Superior temporal gyrus (tissue), 1 donor: ENCODE results near the gene KRTAP10-8.
"Not testable (repeated sequence)": the region's sequence is repeated elsewhere in the genome, so short reads cannot be mapped to it uniquely, and the experiment has no call there.

Source experiments
- DNase-seq: peaks from one replicate; pipeline ENCODE4 v3.0.0-alpha.2; 2016; ENCODE audit errors: extremely low spot score

Gene KRTAP10-8

GRCh38 chr21:44646366-44647221 lies 34.7 kb downstream of the KRTAP10-8 start, which contains the start of gene KRTAP10-11:
Gene KRTAP10-11, plus strand, starts transcription at chr21:44646414. Its CDS starts 45 bp downstream, at chr21:44646459.
- DNase-seq = not testable (repeated sequence)

- no peak for DNase-seq
Measured at GRCh38 chr21:44647222-44647552, 35.3 kb downstream of the KRTAP10-8 start.

GRCh38 chr21:44648557-44649311 lies 36.9 kb downstream of the KRTAP10-8 start:
- DNase-seq = no peak

GRCh38 chr21:44649521-44650100 lies 37.7 kb downstream of the KRTAP10-8 start:
- DNase-seq = no peak

GRCh38 chr21:44650265-44650972 lies 38.5 kb downstream of the KRTAP10-8 start:
- DNase-seq = no peak

GRCh38 chr21:44650973-44651675 lies 39.2 kb downstream of the KRTAP10-8 start:
- DNase-seq = no peak

GRCh38 chr21:44653123-44653522 lies 41.2 kb downstream of the KRTAP10-8 start:
- no peak for DNase-seq

- no peak for DNase-seq
Measured at GRCh38 chr21:44653656-44654575, 42.0 kb downstream of the KRTAP10-8 start.

GRCh38 chr21:44654576-44655175 lies 42.8 kb downstream of the KRTAP10-8 start, which contains the start of gene KRTAP12-4:
Gene KRTAP12-4, minus strand, starts transcription at chr21:44654659. Its CDS starts 45 bp downstream, at chr21:44654614.
- no peak for DNase-seq

GRCh38 chr21:44656868-44657267 lies 45.0 kb downstream of the KRTAP10-8 start:
- DNase-seq = no peak

GRCh38 chr21:44657635-44658540 lies 46.0 kb downstream of the KRTAP10-8 start, which contains the start of gene KRTAP12-3:
Gene KRTAP12-3, plus strand, starts transcription at chr21:44657932. Its CDS starts 48 bp downstream, at chr21:44657980.
- DNase-seq = no peak

GRCh38 chr21:44658541-44658910 lies 46.6 kb downstream of the KRTAP10-8 start:
- DNase-seq = no peak

- no peak for DNase-seq
Measured at GRCh38 chr21:44658913-44659595, 47.2 kb downstream of the KRTAP10-8 start.

GRCh38 chr21:44661567-44661966 lies 49.7 kb downstream of the KRTAP10-8 start:
- DNase-seq = not testable (repeated sequence)
